GM21786 (cell line): ENCODE measurements around the gene CDK6.
"Not testable (repeated sequence)": the region's sequence is repeated elsewhere in the genome, so short reads cannot be mapped to it uniquely, and the experiment has no call there.

Experiments used
- ATAC-seq: cut with Tn5 transposase; IDR thresholded peaks from one replicate; pipeline ENCODE4 v1.9.1; 2021; ENCODE audit not compliant: unreplicated experiment

The CDK6 gene

GRCh38 chr7:92763636-92764423 is 72.5 kb downstream of the CDK6 start:
- ATAC-seq: no peak

GRCh38 chr7:92762851-92763250 is 73.5 kb downstream of the CDK6 start:
- ATAC-seq: no peak

- no peak for ATAC-seq
These were observed 74.8 kb downstream of the CDK6 start for GRCh38 chr7:92761391-92762097.

GRCh38 chr7:92758796-92759431 is 77.5 kb downstream of the CDK6 start:
- ATAC-seq: no peak

- not testable (repeated sequence) for ATAC-seq
These were observed 79.0 kb downstream of the CDK6 start for GRCh38 chr7:92757311-92757910.

GRCh38 chr7:92755680-92756079 is 80.7 kb downstream of the CDK6 start:
- ATAC-seq: no peak

- ATAC-seq: peak; percentile 38
These were observed 81.3 kb downstream of the CDK6 start for GRCh38 chr7:92754919-92755581.

GRCh38 chr7:92753614-92754013 is 82.8 kb downstream of the CDK6 start:
- no peak for ATAC-seq

- no peak for ATAC-seq
These were observed 84.2 kb downstream of the CDK6 start for GRCh38 chr7:92751902-92752901.

GRCh38 chr7:92750946-92751345 is 85.4 kb downstream of the CDK6 start:
- no peak for ATAC-seq

GRCh38 chr7:92750447-92750839 is 85.9 kb downstream of the CDK6 start:
- ATAC-seq: no peak

- no peak for ATAC-seq
These were observed 86.4 kb downstream of the CDK6 start for GRCh38 chr7:92749832-92750446.

- no peak for ATAC-seq
These were observed 87.0 kb downstream of the CDK6 start for GRCh38 chr7:92749327-92749755.

- no peak for ATAC-seq
These were observed 87.9 kb downstream of the CDK6 start for GRCh38 chr7:92748495-92748894.

GRCh38 chr7:92747041-92747835 is 89.1 kb downstream of the CDK6 start:
- no peak for ATAC-seq

GRCh38 chr7:92745241-92745640 is 91.1 kb downstream of the CDK6 start:
- ATAC-seq: no peak

GRCh38 chr7:92744180-92744579 is 92.2 kb downstream of the CDK6 start:
- not testable (repeated sequence) for ATAC-seq

GRCh38 chr7:92742186-92742585 is 94.2 kb downstream of the CDK6 start:
- ATAC-seq: no peak
